K562 (cell line): Measurements from ENCODE around the gene SKIC2. TPM values are rescaled to one million over a fixed set of nuclear protein-coding genes. Genes with fewer than 3 reads are reported as not detected.

Source experiments
- ADNP ChIP-seq: fragments of 200-800 bp; sonication (Bioruptor generic); IDR thresholded peaks from 2 replicates; pipeline ENCODE4 v1.6.1; 2016; ENCODE audit warnings: missing genetic modification characterization, missing compliant biosample characterization
- CAMTA2 ChIP-seq: fragments of 250-450 bp; sonication (Bioruptor Pico); conservative IDR thresholded peaks from 2 replicates; pipeline ENCODE4 v1.5.1; 2022
- FIP1L1 ChIP-seq: fragments of 200-400 bp; formaldehyde crosslinking; IDR thresholded peaks from 2 replicates; pipeline ENCODE4 v1.6.1; 2018; ENCODE audit warnings: mild to moderate bottlenecking, low read depth, low read length; ENCODE audit not compliant: poor library complexity, severe bottlenecking
- FOSL1 ChIP-seq: fragments of 200-800 bp; sonication (Bioruptor generic); conservative IDR thresholded peaks from 2 replicates; pipeline ENCODE4 v1.6.1; 2016; ENCODE audit warnings: missing genetic modification characterization, missing compliant biosample characterization
- HDAC1 ChIP-seq, 2 experiments: fragments of 450-650 bp; IDR thresholded peaks; 2 replicates each; pipeline ENCODE4 v1.6.1; 2016 to 2017; ENCODE audit warnings: inconsistent platforms in 1 of 2, mild to moderate bottlenecking in 1 of 2, moderate library complexity in 1 of 2
- HDAC3 ChIP-seq: fragments of 450-650 bp; IDR thresholded peaks from 2 replicates; pipeline ENCODE4 v1.6.1; 2018; ENCODE audit warnings: borderline replicate concordance, mild to moderate bottlenecking, moderate library complexity; ENCODE audit not compliant: partially characterized antibody
- HNRNPK ChIP-seq: fragments of 200-400 bp; formaldehyde crosslinking; IDR thresholded peaks from one replicate; pipeline ENCODE4 v1.6.1; 2018; ENCODE audit warnings: mild to moderate bottlenecking, low read depth, low read length; ENCODE audit not compliant: poor library complexity, severe bottlenecking
- MAFF ChIP-seq: IDR thresholded peaks from 2 replicates; pipeline ENCODE4 v1.6.1; 2012; ENCODE audit warnings: low read length, improper control_type of control experiment
- MAZ ChIP-seq, 2 experiments: fragments of 450-650 bp in 1 of 2; sonication (generic) in 1 of 2; formaldehyde crosslinking; IDR thresholded peaks in 1 of 2; conservative IDR thresholded peaks in 1 of 2; 2 replicates each; pipeline versions ENCODE4 v1.4.0 to v1.5.0; 2020; ENCODE audit warnings: mild to moderate bottlenecking in 1 of 2, missing genetic modification reagents in 1 of 2
- PHB2 ChIP-seq: fragments of 450-650 bp; IDR thresholded peaks from 2 replicates; pipeline ENCODE4 v1.6.1; 2017; ENCODE audit warnings: low read depth
- RFX7 ChIP-seq: fragments of 250-450 bp; sonication (Bioruptor Pico); IDR thresholded peaks from 2 replicates; pipeline ENCODE4 v1.5.1; 2021; ENCODE audit warnings: mild to moderate bottlenecking
- SNRNP70 ChIP-seq: fragments of 200-400 bp; formaldehyde crosslinking; optimal IDR thresholded peaks from 2 replicates; pipeline ENCODE3; 2017; ENCODE audit warnings: low read depth, low read length
- STAT5B ChIP-seq: fragments of 250-450 bp; sonication (Bioruptor Pico); IDR thresholded peaks from 2 replicates; pipeline ENCODE4 v1.8.0; 2021; ENCODE audit warnings: mild to moderate bottlenecking, inconsistent platforms
- ZBTB7A ChIP-seq: IDR thresholded peaks from 2 replicates; pipeline ENCODE4 v1.6.1; 2011; ENCODE audit warnings: low read depth, mild to moderate bottlenecking, low read length, moderate library complexity, borderline replicate concordance; ENCODE audit not compliant: control insufficient read depth
- ZNF217 ChIP-seq: sonication (generic); formaldehyde crosslinking; IDR thresholded peaks from 2 replicates; pipeline ENCODE4 v1.8.0; 2022; ENCODE audit warnings: mild to moderate bottlenecking, missing genetic modification reagents
- ZNF224 ChIP-seq: sonication (generic); formaldehyde crosslinking; IDR thresholded peaks from 2 replicates; pipeline ENCODE4 v1.8.0; 2022; ENCODE audit warnings: mild to moderate bottlenecking, missing genetic modification reagents
- ZNF311 ChIP-seq: fragments of 250-450 bp; sonication (Bioruptor Pico); IDR thresholded peaks from 2 replicates; pipeline ENCODE4 v1.4.0; 2020; ENCODE audit warnings: mild to moderate bottlenecking, moderate library complexity
- ZNF507 ChIP-seq: conservative IDR thresholded peaks from 2 replicates; pipeline ENCODE4 v1.6.1; 2017; ENCODE audit warnings: missing genetic modification characterization, missing compliant biosample characterization
- ZNF586 ChIP-seq: fragments of 450-650 bp; formaldehyde crosslinking; conservative IDR thresholded peaks from 2 replicates; pipeline ENCODE4 v1.4.0; 2020; ENCODE audit warnings: mild to moderate bottlenecking, moderate library complexity
- polyA plus RNA-seq, 8 experiments: library from polyadenylated mRNA; depleted of rRNA in 4 of 8; stranded (reverse) in 5 of 8; unstranded in 3 of 8; fragments of >200 nt; fragmentation: Nextera tagmentation in 2 of 8; fragmentation: Illumina TruSeq in 1 of 8; extraction: Ambion mirVana in 2 of 8; extraction: Trizol in 1 of 8; gene quantifications; 2 replicates each; pipeline versions ENCODE4 v1.2.1 to v1.2.3, GENCODE V29; 2011 to 2014; ENCODE audit warnings: inconsistent platforms in 1 of 8, missing spikeins in 1 of 8
- total RNA-seq, 7 experiments: library from RNA; depleted of rRNA in 6 of 7; stranded (reverse); fragments of >200 nt in 6 of 7; fragmentation: Illumina TruSeq in 2 of 7; extraction: Trizol in 2 of 7; gene quantifications; 2 replicates each; pipeline versions ENCODE4 v1.2.1 to v1.2.3, GENCODE V29; 2011 to 2021; ENCODE audit warnings: low replicate concordance in 1 of 7
- TF ChIP-seq, protein P1 (sequence below): fragments of 250-450 bp; sonication (Bioruptor Pico); IDR thresholded peaks from 2 replicates; pipeline ENCODE4 v1.5.0; 2021; ENCODE audit warnings: mild to moderate bottlenecking, moderate library complexity
- TF ChIP-seq, protein P2 (sequence below): fragments of 250-450 bp; sonication (Bioruptor Pico); IDR thresholded peaks from 2 replicates; pipeline ENCODE4 v1.5.0; 2020; ENCODE audit warnings: mild to moderate bottlenecking, borderline replicate concordance
- TF ChIP-seq, protein P3 (sequence below): fragments of 200-800 bp; sonication (Bioruptor generic); IDR thresholded peaks from 2 replicates; pipeline ENCODE4 v1.6.1; 2017; ENCODE audit warnings: missing genetic modification characterization, missing compliant biosample characterization

SKIC2 gene
- total and polyA plus RNA-seq, 9 of the 15 experiments (the other 6 are each of a cell fraction or from before 2014, with no cell fraction given), result 3.3 to 94.6 (median 38.8) TPM

DNA sequence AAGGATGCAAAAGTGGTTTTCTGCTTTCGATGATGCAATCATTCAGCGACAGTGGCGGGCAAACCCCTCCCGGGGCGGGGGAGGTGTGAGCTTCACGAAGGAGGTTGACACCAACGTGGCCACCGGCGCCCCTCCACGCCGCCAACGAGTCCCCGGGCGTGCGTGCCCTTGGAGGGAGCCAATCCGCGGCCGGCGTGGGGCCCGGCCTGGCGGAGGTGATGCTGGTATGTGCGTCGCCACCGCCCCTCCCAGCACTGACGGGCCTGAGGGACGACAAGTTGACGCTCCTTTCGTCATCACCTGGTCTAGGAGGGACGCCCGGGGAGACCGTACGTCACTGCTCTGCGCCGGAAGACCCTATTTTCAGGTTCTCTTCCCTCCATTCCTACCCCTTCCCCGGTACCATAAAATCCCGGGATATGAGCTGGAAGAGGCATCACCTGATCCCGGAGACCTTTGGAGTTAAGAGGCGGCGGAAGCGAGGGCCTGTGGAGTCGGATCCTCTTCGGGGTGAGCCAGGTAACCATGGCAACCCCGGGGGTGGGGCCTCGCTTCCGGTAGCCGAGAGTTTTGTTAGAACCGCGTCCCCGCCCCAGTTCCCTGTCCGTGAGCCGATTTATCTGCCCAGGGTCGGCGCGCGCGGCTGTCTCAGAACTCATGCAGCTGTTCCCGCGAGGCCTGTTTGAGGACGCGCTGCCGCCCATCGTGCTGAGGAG lies 13.2 kb downstream of the SKIC2 start, which contains the start of gene DXO (continued):
- TF ChIP-seq ZNF224 (CRISPR knock-in tag) (no peak), HDAC3 (peak; percentile 52), ZNF217 (CRISPR knock-in tag) (no peak), PHB2 (no peak), STAT5B (CRISPR knock-in tag) (no peak), ADNP (tag) (no peak), FOSL1 (peak; percentile 82), ZNF586 (CRISPR knock-in tag) (no peak), MAFF (no peak), MAZ (CRISPR knock-in tag; conservative IDR thresholded peaks at IDR 0.05 in 1 of 2, IDR thresholded peaks at IDR 0.05 in 1 of 2) (peak; percentile 99 to 100), HDAC1 (IDR thresholded peaks at IDR 0.05) (peak in 1 of 2 experiments; percentile 91; a peak in 2 of 4 replicates), FIP1L1 (peak; percentile 80), SNRNP70 (no peak), ZNF311 (no peak), ZBTB7A (peak; percentile 47; the same call in 1 of the 2 replicates), RFX7 (0 out of 2 replicates have a peak, but pooled peaks have one; percentile 69), ZNF507 (tag) (no peak), HNRNPK (no peak), CAMTA2 (CRISPR knock-in tag) (no peak)
- TF ChIP-seq, protein P1, sequence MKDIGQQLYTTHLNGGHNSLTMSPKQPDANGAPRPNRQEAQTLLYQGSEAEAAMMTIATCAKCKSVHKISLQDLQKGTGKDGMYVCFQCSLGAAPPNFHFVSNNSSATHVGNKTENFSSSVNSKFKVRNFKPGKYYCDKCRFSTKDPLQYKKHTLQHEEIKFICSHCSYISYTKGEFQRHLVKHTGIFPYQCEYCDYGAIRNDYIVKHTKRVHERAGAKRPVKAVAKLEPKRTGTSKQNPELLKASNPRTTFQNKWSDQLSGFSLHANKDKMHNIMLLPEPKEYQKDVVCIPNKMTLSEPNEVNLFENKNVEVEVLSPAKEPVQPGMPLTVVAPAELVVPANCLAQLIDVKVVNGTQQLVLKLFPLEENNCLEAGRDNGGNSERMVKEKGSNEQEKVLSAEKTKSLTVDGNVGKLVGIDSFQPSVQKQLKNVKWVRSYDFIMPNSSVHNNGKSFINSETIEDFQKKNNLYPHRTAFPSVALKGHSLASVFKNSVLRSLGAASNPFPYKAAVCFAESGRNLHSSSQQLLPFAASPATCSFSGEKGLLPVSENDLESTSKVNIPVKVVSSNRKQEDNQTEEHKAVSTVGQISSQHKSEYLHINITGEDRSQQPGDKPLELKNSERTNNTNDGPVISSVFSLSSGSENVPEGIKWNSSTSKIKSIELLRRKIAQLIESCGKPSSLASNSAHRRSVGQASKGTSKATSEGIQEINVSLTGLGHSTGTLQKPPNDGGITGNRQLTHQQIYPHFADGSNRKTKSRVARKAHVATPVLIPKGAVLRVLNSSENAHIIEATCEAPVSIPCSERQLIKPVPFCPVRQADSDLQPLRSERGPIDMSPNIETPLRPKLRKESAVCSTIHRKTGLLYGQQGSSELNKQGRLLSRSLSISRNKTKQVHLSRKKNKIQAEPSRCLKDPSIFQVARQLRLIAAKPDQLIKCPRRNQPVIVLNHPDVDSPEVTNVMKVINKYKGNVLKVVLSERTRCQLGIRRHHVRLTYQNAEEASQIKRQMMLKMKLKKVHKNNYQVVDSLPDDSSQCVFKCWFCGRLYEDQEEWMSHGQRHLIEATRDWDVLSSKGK (CRISPR knock-in tag), result no peak
- TF ChIP-seq, protein P2, sequence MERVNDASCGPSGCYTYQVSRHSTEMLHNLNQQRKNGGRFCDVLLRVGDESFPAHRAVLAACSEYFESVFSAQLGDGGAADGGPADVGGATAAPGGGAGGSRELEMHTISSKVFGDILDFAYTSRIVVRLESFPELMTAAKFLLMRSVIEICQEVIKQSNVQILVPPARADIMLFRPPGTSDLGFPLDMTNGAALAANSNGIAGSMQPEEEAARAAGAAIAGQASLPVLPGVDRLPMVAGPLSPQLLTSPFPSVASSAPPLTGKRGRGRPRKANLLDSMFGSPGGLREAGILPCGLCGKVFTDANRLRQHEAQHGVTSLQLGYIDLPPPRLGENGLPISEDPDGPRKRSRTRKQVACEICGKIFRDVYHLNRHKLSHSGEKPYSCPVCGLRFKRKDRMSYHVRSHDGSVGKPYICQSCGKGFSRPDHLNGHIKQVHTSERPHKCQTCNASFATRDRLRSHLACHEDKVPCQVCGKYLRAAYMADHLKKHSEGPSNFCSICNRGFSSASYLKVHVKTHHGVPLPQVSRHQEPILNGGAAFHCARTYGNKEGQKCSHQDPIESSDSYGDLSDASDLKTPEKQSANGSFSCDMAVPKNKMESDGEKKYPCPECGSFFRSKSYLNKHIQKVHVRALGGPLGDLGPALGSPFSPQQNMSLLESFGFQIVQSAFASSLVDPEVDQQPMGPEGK (CRISPR knock-in tag), result peak; percentile 89
- TF ChIP-seq, protein P3, sequence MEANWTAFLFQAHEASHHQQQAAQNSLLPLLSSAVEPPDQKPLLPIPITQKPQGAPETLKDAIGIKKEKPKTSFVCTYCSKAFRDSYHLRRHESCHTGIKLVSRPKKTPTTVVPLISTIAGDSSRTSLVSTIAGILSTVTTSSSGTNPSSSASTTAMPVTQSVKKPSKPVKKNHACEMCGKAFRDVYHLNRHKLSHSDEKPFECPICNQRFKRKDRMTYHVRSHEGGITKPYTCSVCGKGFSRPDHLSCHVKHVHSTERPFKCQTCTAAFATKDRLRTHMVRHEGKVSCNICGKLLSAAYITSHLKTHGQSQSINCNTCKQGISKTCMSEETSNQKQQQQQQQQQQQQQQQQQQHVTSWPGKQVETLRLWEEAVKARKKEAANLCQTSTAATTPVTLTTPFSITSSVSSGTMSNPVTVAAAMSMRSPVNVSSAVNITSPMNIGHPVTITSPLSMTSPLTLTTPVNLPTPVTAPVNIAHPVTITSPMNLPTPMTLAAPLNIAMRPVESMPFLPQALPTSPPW (CRISPR knock-in tag), result peak; percentile 97
